ENCODE data around the gene COG4.

The COG4 gene

GRCh38 chr16:70523743-70524398 lies 517 bp upstream of the COG4 start, which contains the start of gene SF3B3:
SF3B3 (plus strand) TSS chr16:70523816; CDS start chr16:70526657, 2,841 bp downstream.
- H3K4me1 ChIP-seq, result peaks cover 11% of the 10 kb centered on the region
- DNase-seq, result peak; percentile 70
- no peaks in the 10 kb centered on the region for H3K27me3 ChIP-seq
- TF ChIP-seq CTCF (IDR thresholded peaks at IDR 0.05; ENCODE audit: low read depth, low read length), result no peak
- H3K4me3 ChIP-seq (ENCODE audit: low read depth, low read length), result peak within 1 kb of the TSS; percentile 92
- no peaks in the 10 kb centered on the region for H3K9me3 ChIP-seq
- peaks cover 35% of the 10 kb centered on the region for H3K36me3 ChIP-seq

DNA sequence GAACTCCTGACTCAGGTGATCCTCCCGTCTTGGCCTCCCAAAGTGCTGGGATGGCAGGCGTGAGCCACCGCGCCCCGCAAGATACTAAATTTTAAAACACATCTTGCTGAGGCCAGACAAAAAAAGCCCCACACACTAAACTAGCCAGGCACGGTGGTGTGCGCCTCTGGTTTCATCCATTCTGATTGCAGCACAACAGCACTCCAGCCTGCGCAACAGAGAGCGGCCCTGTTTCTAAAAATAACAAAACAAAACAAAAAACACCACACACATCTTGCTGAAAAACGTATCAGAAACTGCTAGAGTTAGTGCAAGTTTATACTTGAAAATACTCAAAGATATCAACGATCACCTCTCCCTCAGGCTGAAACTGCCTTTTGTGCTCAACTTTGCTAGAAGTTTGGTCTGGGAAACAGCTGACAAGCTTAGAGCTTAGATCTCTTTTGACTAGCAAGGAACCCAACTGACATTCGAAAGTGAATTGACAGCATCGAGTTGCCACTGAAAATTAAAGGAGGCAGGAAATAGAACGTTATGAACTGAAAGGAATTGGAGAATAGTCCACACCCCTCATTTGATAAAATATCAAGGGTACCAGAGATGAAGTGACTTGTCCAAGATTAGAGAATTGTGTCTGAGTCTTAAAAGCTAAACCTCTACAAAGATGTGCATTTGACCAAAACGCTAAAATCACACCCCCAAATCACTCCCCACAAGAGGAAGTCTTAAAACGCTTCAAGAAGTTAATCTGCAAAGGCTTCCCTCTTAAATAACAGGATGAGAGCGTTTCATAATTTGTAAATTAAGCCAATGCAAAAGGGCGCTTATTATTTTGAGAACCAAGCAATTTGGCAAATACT lies 908 bp downstream of the COG4 start:
- Histone ChIP-seq H3K4me1 (peaks cover 11% of the 10 kb centered on the region), H3K4me3 (ENCODE audit: low read depth, low read length) (peak overlapping the region; percentile 92), H3K9me3 (no peaks in the 10 kb centered on the region), H3K36me3 (peaks cover 33% of the 10 kb centered on the region), H3K27me3 (no peaks in the 10 kb centered on the region)
- DNase-seq, result no peak
- no peak for TF ChIP-seq CTCF (IDR thresholded peaks at IDR 0.05; ENCODE audit: low read depth, low read length)

DNA sequence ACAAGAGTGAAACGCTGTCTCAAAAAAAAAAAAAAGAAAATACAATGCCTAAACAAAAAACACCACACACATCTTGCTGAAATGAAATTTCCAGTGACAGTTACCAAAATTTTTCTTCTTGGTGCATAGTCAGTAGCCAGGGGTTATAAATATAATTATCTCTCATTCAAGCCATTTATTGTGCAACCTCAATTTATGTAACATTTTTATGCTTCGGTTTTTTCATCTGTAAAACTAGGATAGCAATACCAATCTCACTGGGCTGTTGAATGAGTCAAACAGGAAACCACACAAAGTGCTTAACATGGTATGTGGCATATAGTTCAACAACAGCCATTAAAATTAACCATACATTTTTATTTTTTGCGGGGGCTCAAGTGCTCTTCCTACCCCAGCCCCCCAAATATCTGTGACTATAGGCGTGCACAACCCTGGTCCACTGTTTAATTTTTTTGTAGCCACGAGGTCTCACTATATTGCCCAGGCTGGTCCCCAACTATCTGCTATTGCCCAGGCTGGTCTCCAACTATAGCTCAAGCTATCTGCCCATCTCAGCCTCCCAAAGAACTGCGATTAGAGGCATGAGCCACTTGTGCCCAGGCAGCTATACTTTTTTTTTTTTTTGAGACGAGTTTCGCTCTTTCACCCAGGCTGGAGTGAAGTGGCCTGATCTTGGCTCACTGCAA lies 2.6 kb downstream of the COG4 start:
- DNase-seq, result no peak
- no peak for TF ChIP-seq CTCF (IDR thresholded peaks at IDR 0.05; ENCODE audit: low read depth, low read length)

GRCh38 chr16:70512456-70512855 lies 10.9 kb downstream of the COG4 start:
- Histone ChIP-seq H3K4me3 (ENCODE audit: low read depth, low read length) (no peak overlapping the region), H3K36me3 (peaks cover 66% of the 10 kb centered on the region), H3K9me3 (no peaks in the 10 kb centered on the region), H3K27me3 (no peaks in the 10 kb centered on the region), H3K4me1 (no peaks in the 10 kb centered on the region)
- no peak for TF ChIP-seq CTCF (IDR thresholded peaks at IDR 0.05; ENCODE audit: low read depth, low read length)
- no peak for DNase-seq

More for the DNA sequence above, 2.6 kb downstream of the COG4 start:
- Histone ChIP-seq H3K4me3 (ENCODE audit: low read depth, low read length) (no peak overlapping the region), H3K27me3 (no peaks in the 10 kb centered on the region), H3K36me3 (peaks cover 29% of the 10 kb centered on the region), H3K4me1 (peaks cover 2% of the 10 kb centered on the region; the same call in 1 of the 2 replicates), H3K9me3 (no peaks in the 10 kb centered on the region)

DNA sequence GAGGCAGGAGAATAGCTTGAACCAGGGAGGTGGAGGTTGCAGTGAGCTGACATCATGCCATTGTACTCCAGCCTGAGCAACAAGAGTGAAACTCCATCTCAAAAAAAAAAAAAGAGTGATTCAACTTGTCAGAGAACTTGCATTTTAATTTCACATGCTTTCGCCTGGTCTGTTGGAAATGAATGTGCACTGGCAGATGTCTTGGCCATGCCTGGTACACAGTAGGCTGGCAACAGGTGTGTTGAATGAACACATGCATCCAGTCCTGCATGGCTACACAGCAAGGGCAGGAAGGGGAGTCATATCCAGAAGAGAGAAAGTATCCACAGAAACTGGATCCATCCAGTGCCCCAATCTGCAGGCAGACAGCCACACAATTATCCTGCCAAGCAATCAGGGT lies 11.5 kb downstream of the COG4 start:
- Histone ChIP-seq H3K27me3 (no peaks in the 10 kb centered on the region), H3K9me3 (no peaks in the 10 kb centered on the region), H3K4me3 (ENCODE audit: low read depth, low read length) (no peak overlapping the region), H3K4me1 (no peaks in the 10 kb centered on the region), H3K36me3 (peaks cover 65% of the 10 kb centered on the region)
- no peak for TF ChIP-seq CTCF (IDR thresholded peaks at IDR 0.05; ENCODE audit: low read depth, low read length)
- DNase-seq, result no peak

Data from BE2C (cell line).